C4-2B (cell line): ENCODE results near the gene RGS10.

ENCODE experiments used
- H3K27ac ChIP-seq: fragments of 450-650 bp; 2 replicates; pipeline ENCODE4 v1.5.1; 2017
- CTCF ChIP-seq: fragments of 450-650 bp; conservative IDR thresholded peaks from 2 replicates; pipeline ENCODE4 v1.5.1; 2017; ENCODE audit warnings: mild to moderate bottlenecking
- ZFX ChIP-seq: fragments of 450-650 bp; IDR thresholded peaks from 2 replicates; pipeline ENCODE4 v1.6.1; 2017

Gene RGS10

GRCh38 chr10:119456435-119456810 lies 86.1 kb downstream of the RGS10 start:
- TF ChIP-seq ZFX (no peak), CTCF (no peak)
- H3K27ac ChIP-seq, result no peak overlapping the region

GRCh38 chr10:119455609-119456434 lies 86.7 kb downstream of the RGS10 start:
- TF ChIP-seq ZFX, result no peak
- TF ChIP-seq CTCF, result no peak

GRCh38 chr10:119454990-119455389 lies 87.5 kb downstream of the RGS10 start:
- no peak overlapping the region for H3K27ac ChIP-seq
- TF ChIP-seq CTCF, result no peak

More at GRCh38 chr10:119455609-119456434, 86.7 kb downstream of the RGS10 start:
- no peak overlapping the region for H3K27ac ChIP-seq

GRCh38 chr10:119454316-119454715 lies 88.2 kb downstream of the RGS10 start:
- no peak for TF ChIP-seq ZFX
- TF ChIP-seq CTCF, result no peak
- H3K27ac ChIP-seq, result no peak overlapping the region

GRCh38 chr10:119453313-119453712 lies 89.2 kb downstream of the RGS10 start:
- TF ChIP-seq CTCF (no peak), ZFX (no peak)

GRCh38 chr10:119452396-119452795 lies 90.1 kb downstream of the RGS10 start:
- no peak overlapping the region for H3K27ac ChIP-seq
- TF ChIP-seq CTCF (no peak), ZFX (no peak)

More at GRCh38 chr10:119453313-119453712, 89.2 kb downstream of the RGS10 start:
- no peak overlapping the region for H3K27ac ChIP-seq

GRCh38 chr10:119451300-119451896 lies 91.1 kb downstream of the RGS10 start:
- TF ChIP-seq ZFX (no peak), CTCF (no peak)
- no peak overlapping the region for H3K27ac ChIP-seq
